Measurements from ENCODE around the gene NHSL2. TPM values are rescaled to one million over a fixed set of nuclear protein-coding genes. Genes with fewer than 3 reads are reported as not detected.
"Not testable (repeated sequence)": the region's sequence is repeated elsewhere in the genome, so short reads cannot be mapped to it uniquely, and the experiment has no call there.

NHSL2 gene
- polyA plus RNA-seq (2012; ENCODE audit: missing spikeins): 0.08 TPM

DNA sequence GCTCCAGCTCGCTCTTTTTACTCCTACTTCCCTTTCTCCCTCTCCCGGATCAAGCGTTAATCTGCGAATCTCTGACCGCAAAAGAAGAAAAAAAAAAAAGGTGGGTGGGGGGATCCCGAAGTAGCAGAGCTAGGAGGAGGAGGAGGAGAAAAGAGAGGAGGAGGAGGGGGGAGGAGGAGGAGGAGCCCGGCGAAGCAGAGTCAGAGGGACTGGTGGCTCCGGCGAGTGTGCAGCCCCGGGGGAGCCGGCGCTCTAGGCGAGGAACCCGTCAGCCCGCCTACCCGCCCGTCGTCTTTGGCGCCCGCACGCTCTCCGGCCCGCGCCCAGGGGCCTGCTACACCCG, at the start of gene NHSL2:
Gene NHSL2, plus strand, starts transcription at position 203 of the 343 bp plus-strand sequence.
- FAIRE-seq: no peak
- TF ChIP-seq POLR2AphosphoS5 (IDR thresholded peaks at IDR 0.05; ENCODE audit: low read depth, low read length) (no peak), TAF1 (IDR thresholded peaks at IDR 0.05; ENCODE audit: borderline replicate concordance, low read depth, low read length) (no peak), POLR2A (IDR thresholded peaks at IDR 0.05; ENCODE audit: low read depth, low read length) (no peak)
- DNase-seq (ENCODE audit: insufficient read length): no peak

DNA sequence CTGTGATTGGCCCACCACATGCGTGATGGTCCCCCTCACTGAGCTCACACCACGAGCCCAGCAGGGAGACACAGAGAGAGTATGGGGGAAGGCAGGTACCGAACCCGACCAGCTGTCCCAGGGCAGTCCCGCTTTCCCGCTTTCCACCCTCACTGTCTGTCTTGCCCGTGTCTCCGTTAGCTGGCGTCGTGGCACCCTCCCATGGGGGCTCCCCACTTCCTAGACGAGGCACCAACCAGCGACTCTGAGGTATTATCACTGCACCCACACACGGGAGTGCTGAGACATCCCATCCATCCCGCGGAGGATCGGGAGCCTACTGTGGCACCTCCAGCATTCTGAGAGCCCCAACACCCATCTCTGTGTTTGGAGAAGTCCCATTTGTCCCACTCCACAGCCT, 43.0 kb upstream of the NHSL2 start:
- DNase-seq (ENCODE audit: insufficient read length) (no peak), FAIRE-seq (no peak)
- TF ChIP-seq POLR2A (IDR thresholded peaks at IDR 0.05; ENCODE audit: low read depth, low read length): no peak
- TF ChIP-seq POLR2AphosphoS5 (IDR thresholded peaks at IDR 0.05; ENCODE audit: low read depth, low read length): no peak
- TF ChIP-seq TAF1 (IDR thresholded peaks at IDR 0.05; ENCODE audit: borderline replicate concordance, low read depth, low read length): no peak

DNA sequence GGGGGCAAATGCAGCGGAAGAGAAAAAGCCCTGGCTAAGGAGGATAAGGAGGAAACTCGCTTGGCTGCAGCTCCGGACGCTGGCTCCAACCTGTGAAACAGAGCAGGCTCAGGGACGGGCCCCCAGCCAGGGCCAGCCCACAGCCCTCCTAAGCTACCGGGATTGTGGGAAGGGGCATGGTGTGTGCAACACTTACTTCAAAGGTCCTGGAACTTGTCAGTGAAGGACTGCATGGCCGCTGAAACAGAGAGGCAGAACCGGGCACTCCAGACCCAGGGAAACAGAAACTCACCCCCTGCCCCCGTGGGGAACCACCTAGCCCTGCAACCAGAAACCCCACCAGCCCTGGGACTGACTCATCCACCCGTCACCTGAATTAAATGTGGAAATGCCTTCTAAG, 41.1 kb upstream of the NHSL2 start:
- not testable (repeated sequence) for DNase-seq (ENCODE audit: insufficient read length); FAIRE-seq

DNA sequence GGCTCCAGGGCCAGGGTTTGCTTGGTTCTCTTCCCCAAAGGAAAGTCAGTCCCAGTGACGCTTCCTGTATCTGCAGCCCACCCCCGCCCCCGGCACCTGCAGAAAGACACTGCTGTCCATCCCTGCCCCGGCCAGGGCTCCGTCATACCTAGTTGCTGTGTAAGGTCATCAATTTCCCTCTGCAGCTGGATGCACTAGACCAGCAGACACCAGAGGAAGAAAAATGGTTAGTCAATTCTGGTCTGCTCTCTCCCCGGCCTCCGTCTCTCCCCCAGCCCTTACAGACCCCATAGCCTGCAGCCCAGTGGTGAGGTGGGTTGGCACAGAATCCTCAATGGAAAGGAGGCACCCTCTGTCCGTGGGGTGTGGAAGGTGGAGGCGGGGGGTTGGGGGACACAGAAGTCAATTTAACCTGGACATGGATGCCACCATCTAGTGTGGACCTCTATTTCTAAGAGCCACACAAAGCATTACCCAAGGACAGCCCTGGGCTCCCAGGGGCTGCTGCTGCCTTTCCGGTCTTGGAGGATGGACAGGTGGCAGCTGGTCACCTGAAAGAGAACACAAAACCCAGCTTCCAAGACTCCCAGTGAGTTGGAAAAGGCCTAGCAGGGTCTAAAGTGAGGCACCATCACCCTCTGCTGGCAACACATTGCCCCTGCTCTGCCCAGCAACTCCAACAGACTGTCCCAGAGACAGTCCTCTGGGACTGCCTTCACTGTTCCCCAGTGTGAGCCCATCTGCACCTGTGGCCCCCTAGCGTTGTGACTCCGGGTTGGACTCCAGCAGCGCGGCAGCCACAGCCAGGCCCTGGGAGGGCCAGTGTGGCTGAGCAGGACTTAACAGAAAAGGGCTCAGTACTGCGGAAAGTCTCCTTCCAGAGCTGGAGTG, 40.2 kb upstream of the NHSL2 start:
- no peak for TF ChIP-seq POLR2A (IDR thresholded peaks at IDR 0.05; ENCODE audit: low read depth, low read length)
- TF ChIP-seq POLR2AphosphoS5 (IDR thresholded peaks at IDR 0.05; ENCODE audit: low read depth, low read length): no peak
- TF ChIP-seq TAF1 (IDR thresholded peaks at IDR 0.05; ENCODE audit: borderline replicate concordance, low read depth, low read length): no peak
- FAIRE-seq: no peak
- no peak for DNase-seq (ENCODE audit: insufficient read length)

DNA sequence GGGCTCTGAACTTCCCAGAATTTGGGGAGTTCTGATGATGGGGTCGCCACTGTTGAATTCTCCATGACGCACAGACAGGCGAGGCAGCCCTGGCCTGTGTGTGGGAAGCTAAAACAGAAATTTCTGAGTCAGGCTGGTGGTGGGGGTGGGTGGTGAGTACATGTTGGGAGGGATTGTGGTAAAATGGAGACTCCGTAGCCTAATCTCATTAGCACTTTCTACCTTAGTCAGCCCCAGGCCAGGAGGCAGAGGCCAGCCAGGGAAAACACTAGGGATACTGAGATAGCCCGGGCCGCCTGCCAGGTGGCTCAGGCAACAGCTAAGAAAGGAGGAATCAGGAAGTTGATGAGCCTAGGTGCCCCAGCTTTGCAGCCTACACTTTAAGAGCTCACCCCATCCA, 39.3 kb upstream of the NHSL2 start:
- TF ChIP-seq TAF1 (IDR thresholded peaks at IDR 0.05; ENCODE audit: borderline replicate concordance, low read depth, low read length) (no peak), POLR2A (IDR thresholded peaks at IDR 0.05; ENCODE audit: low read depth, low read length) (no peak), POLR2AphosphoS5 (IDR thresholded peaks at IDR 0.05; ENCODE audit: low read depth, low read length) (no peak)
- DNase-seq (ENCODE audit: insufficient read length) (no peak), FAIRE-seq (no peak)

DNA sequence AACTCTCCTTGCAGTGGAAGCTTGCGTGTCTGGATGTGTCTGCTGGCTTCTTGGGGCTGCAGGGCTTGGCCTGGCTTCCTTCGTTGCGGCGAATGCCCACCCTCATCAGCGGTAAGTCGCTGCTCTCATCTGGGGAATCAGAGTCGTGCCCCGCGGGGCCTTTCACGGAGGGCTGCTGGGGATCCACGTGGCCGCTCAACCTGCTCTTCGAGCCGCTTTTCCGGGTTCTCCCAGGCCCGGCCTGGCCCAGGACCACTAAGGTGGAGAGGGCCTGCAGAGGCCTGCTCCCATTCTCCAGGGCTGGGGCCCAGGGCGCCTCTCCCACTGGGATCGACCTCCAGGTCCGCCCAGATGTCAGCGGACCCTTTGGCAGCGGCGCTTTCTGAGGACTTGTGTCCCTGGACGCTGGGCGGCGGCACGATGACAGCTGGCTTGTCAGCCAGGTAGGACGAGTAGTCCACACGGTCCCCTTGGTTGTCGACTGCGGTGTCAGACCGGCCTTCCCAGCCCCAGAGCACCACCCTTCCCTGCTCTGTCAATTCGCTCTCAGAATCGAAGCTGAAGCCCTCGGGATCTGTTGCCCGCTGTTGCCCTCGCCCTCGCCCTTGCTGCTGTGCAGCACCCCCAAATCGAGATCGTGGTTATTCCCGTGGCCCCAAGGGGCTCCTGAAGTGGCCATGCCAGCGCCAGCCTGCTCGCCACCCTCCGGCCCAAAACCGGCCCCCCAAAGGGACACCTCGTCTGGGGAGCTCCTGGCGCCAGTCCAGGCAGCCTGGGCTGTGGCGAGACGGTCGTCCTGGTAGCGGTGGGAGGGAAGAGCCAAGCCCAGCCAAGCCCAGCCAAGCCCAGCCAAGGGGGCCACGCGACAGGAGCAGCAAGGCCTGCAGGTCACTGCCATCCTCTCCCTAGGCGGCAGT, 37.8 kb upstream of the NHSL2 start:
- DNase-seq (ENCODE audit: insufficient read length): no peak
- TF ChIP-seq POLR2A (IDR thresholded peaks at IDR 0.05; ENCODE audit: low read depth, low read length) (no peak), POLR2AphosphoS5 (IDR thresholded peaks at IDR 0.05; ENCODE audit: low read depth, low read length) (no peak), TAF1 (IDR thresholded peaks at IDR 0.05; ENCODE audit: borderline replicate concordance, low read depth, low read length) (no peak)
- no peak for FAIRE-seq

DNA sequence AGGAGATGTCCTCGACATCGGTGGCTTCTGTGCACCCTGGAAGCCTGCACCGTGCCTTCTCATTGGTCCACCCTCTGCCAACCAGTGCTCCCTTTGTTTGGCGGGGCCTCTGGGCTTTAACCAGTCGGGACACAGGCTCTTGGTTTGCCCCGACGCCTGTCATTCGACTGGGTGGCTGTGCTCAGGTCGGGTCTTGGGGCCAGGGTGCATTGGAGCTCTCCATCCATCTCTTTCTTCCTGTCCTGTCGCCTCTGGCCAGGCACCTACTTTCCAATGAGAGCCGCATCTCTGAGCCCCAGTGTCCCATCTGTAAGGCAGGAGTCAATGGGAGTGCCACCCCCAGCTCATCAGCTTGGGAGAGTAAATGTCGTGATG, 37.2 kb upstream of the NHSL2 start:
- no peak for DNase-seq (ENCODE audit: insufficient read length)
- TF ChIP-seq POLR2A (IDR thresholded peaks at IDR 0.05; ENCODE audit: low read depth, low read length) (no peak), POLR2AphosphoS5 (IDR thresholded peaks at IDR 0.05; ENCODE audit: low read depth, low read length) (no peak), TAF1 (IDR thresholded peaks at IDR 0.05; ENCODE audit: borderline replicate concordance, low read depth, low read length) (no peak)
- no peak for FAIRE-seq

DNA sequence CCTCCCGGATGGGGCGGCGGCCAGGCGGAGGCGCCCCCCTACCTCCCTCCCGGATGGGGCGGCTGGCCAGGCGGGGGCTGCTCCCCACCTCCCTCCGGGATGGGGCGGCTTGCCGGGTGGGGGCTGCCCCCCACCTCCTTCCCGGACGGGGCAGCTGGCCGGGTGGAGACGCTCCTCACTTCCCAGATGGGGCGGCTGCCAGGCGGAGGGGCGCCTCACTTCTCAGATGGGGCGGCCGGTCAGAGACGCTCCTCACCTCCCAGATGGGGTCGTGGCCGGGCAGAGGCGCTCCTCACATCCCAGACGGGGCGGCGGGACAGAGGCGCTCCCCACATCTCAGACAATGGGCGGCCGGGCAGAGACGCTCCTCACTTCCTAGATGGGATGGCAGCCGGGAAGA, 33.8 kb upstream of the NHSL2 start:
- DNase-seq (ENCODE audit: insufficient read length); FAIRE-seq: not testable (repeated sequence)

DNA sequence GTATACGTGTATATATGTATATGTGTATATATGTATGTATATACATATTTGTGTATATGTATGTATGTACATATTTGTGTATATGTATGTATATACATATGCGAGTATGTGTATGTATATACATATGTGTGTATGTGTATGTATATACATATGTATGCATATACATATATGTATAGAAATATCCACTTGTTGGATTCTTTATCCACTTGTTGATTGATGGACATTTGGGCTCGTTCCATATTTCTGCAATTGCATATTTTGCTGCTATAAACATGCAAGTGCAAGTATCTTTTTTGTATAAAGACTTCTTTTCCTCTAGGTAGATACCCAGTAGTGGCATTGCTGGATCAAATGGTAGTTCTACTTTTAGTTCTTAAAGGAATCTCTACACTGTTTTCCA, 25.5 kb upstream of the NHSL2 start:
- FAIRE-seq (no peak), DNase-seq (ENCODE audit: insufficient read length) (no peak)
- TF ChIP-seq TAF1 (IDR thresholded peaks at IDR 0.05; ENCODE audit: borderline replicate concordance, low read depth, low read length): no peak
- TF ChIP-seq POLR2A (IDR thresholded peaks at IDR 0.05; ENCODE audit: low read depth, low read length): no peak
- TF ChIP-seq POLR2AphosphoS5 (IDR thresholded peaks at IDR 0.05; ENCODE audit: low read depth, low read length): no peak

DNA sequence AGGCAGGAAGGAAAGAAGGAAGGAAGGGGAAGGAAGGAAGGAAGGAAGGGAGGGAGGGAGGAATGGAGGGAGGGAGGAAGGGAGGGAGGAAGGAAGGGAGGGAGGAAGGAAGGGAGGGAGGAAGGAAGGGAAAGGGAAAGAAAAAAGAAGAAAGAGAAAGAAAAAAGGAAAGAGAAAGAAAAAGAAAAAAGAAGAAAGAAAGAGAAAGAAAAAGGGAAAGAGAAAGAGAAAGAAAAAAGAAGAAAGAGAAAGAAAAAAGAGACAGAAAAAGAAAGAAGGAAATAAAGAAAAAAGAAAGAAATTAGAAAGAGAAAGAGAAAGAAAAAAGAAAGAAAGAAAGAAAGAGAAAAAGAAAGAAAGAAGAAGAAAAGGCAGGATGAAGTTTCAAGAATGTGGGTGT, 15.0 kb upstream of the NHSL2 start:
- no peak for FAIRE-seq
- DNase-seq (ENCODE audit: insufficient read length): no peak
- TF ChIP-seq TAF1 (IDR thresholded peaks at IDR 0.05; ENCODE audit: borderline replicate concordance, low read depth, low read length) (no peak), POLR2AphosphoS5 (IDR thresholded peaks at IDR 0.05; ENCODE audit: low read depth, low read length) (no peak), POLR2A (IDR thresholded peaks at IDR 0.05; ENCODE audit: low read depth, low read length) (no peak)

DNA sequence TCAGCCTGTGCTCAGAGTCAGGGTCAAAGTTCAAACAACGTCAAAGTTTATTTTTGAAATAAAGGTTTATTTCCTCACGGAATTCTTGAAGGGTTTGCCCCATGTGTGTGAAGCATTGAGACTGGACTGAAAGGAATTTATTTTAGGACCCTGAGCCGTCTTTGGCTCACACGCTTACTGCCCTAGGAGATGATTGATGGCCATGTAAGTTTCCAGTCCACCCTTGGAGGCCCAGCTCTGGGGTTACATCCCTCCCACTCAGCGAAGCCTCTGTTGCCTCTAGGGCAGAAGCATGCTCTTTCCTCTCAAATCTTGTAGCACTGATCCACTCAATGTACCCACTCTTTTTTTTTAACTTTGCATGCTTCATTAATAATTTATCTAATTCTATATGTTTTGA, 4.5 kb upstream of the NHSL2 start:
- DNase-seq (ENCODE audit: insufficient read length): no peak
- FAIRE-seq: no peak
- TF ChIP-seq TAF1 (IDR thresholded peaks at IDR 0.05; ENCODE audit: borderline replicate concordance, low read depth, low read length) (no peak), POLR2A (IDR thresholded peaks at IDR 0.05; ENCODE audit: low read depth, low read length) (no peak), POLR2AphosphoS5 (IDR thresholded peaks at IDR 0.05; ENCODE audit: low read depth, low read length) (no peak)

DNA sequence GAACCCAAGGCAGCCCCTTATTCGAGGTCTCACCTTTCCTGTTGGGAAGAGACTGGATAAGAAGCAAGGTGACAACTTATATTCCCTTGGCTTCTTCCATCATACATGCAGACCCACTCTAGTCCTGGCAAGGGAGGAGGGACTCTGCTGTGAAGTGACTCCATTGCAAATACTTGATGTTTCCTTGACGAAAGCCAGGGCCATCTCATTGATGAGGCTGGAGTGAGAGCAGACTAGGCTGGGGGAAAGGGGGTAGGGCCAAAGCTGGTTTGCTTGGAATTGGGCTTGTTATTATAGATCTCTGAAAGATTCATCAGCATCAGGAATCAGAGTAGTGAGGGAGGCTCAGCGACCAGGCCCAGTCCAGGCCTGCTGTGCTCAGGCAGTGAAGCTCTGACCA, 2.3 kb upstream of the NHSL2 start:
- TF ChIP-seq TAF1 (IDR thresholded peaks at IDR 0.05; ENCODE audit: borderline replicate concordance, low read depth, low read length) (no peak), POLR2AphosphoS5 (IDR thresholded peaks at IDR 0.05; ENCODE audit: low read depth, low read length) (no peak), POLR2A (IDR thresholded peaks at IDR 0.05; ENCODE audit: low read depth, low read length) (no peak)
- FAIRE-seq: no peak
- no peak for DNase-seq (ENCODE audit: insufficient read length)
